IMR-90 (cell line): ENCODE data around the gene TBCC. TPM values are rescaled to one million over a fixed set of nuclear protein-coding genes. Genes with fewer than 3 reads are reported as not detected.

Experiments used
- ATAC-seq: fragments of 200-7000 bp; cut with Tn5 transposase; 2 replicates; pipeline ENCODE4 v1.9.1; 2020; ENCODE audit warnings: low read depth, mild to moderate bottlenecking, moderate library complexity
- BruUV-seq: library from RNA; stranded (reverse); fragments of 400-500 nt; replicated peaks from 2 replicates; lab custom pipeline; 2021; lab: Mats Ljungman, UMichigan
- CTCF ChIA-PET: fragments of 300-600 bp; formaldehyde crosslinking; extraction: SDS; loops from one replicate; lab custom pipeline; 2021; ENCODE audit warnings: antibody characterized with exemption; lab: Yijun Ruan, JAX
- POLR2A ChIA-PET: fragments of 300-600 bp; sonication (Branson Sonifier 250); formaldehyde crosslinking; loops from one replicate; lab custom pipeline; 2022; ENCODE audit warnings: antibody characterized with exemption; ENCODE audit not compliant: unreplicated experiment; lab: Charles Lee
- DNase-seq: peaks from one replicate; pipeline ENCODE4 v3.0.0; 2013
- H2AFZ ChIP-seq: replicated peaks from 2 replicates; pipeline ENCODE3; 2013; ENCODE audit warnings: low read length, mild to moderate bottlenecking; ENCODE audit not compliant: poor library complexity
- H2AK5ac ChIP-seq: 2 replicates; pipeline ENCODE4 v1.6.1; 2013; ENCODE audit warnings: low read depth, low read length, inconsistent platforms
- H2AK9ac ChIP-seq: replicated peaks from 2 replicates; pipeline ENCODE3; 2013; ENCODE audit warnings: mild to moderate bottlenecking, low read depth, low read length, moderate library complexity; ENCODE audit not compliant: poor library complexity
- H2BK120ac ChIP-seq: 2 replicates; pipeline ENCODE4 v1.6.1; 2013; ENCODE audit warnings: low read depth, low read length, inconsistent platforms
- H2BK15ac ChIP-seq: 3 replicates; pipeline ENCODE4 v1.6.1; 2013; ENCODE audit warnings: low read depth, low read length, inconsistent platforms
- H2BK20ac ChIP-seq: 2 replicates; pipeline ENCODE4 v1.6.1; 2013; ENCODE audit warnings: low read depth, mild to moderate bottlenecking, inconsistent platforms, low read length, moderate library complexity
- H2BK5ac ChIP-seq: 2 replicates; pipeline ENCODE4 v1.6.1; 2013; ENCODE audit warnings: mild to moderate bottlenecking, low read depth, low read length, inconsistent platforms; ENCODE audit not compliant: poor library complexity, severe bottlenecking
- H3K14ac ChIP-seq: replicated peaks from 2 replicates; pipeline ENCODE4 v1.6.1; 2013; ENCODE audit warnings: low read depth, low read length, inconsistent platforms
- H3K18ac ChIP-seq: 2 replicates; pipeline ENCODE4 v1.6.1; 2013; ENCODE audit warnings: low read depth, low read length, control low read depth
- H3K23ac ChIP-seq: 2 replicates; pipeline ENCODE4 v1.6.1; 2013; ENCODE audit warnings: low read depth, low read length, inconsistent platforms
- H3K27ac ChIP-seq: 2 replicates; pipeline ENCODE4 v1.5.1; 2013; ENCODE audit warnings: mild to moderate bottlenecking, control low read depth, low read length; ENCODE audit not compliant: insufficient read depth
- H3K27me3 ChIP-seq: 2 replicates; pipeline ENCODE4 v1.6.1; 2013; ENCODE audit warnings: low read length; ENCODE audit not compliant: control insufficient read depth, insufficient read depth
- H3K36me3 ChIP-seq: 2 replicates; pipeline ENCODE4 v1.6.1; 2013; ENCODE audit warnings: low read length, mixed read lengths; ENCODE audit not compliant: control insufficient read depth, insufficient read depth
- H3K4ac ChIP-seq: 2 replicates; pipeline ENCODE4 v1.6.1; 2013; ENCODE audit warnings: low read depth, low read length, inconsistent platforms
- H3K4me1 ChIP-seq: 2 replicates; pipeline ENCODE4 v1.6.1; 2013; ENCODE audit warnings: low read length, mixed read lengths; ENCODE audit not compliant: control insufficient read depth, insufficient read depth
- H3K4me2 ChIP-seq: 2 replicates; pipeline ENCODE4 v1.6.1; 2013; ENCODE audit warnings: low read depth, mild to moderate bottlenecking, control low read depth, low read length, moderate library complexity
- H3K4me3 ChIP-seq: 2 replicates; pipeline ENCODE4 v1.5.1; 2013; ENCODE audit warnings: low read depth, mild to moderate bottlenecking, control low read depth, low read length, moderate library complexity; ENCODE audit not compliant: insufficient read depth
- H3K56ac ChIP-seq: 2 replicates; pipeline ENCODE4 v1.6.1; 2013; ENCODE audit warnings: low read length, inconsistent platforms; ENCODE audit not compliant: insufficient read depth; ENCODE audit errors: extremely low read depth
- H3K79me1 ChIP-seq, 2 experiments: 2 replicates each; pipeline ENCODE4 v1.6.1; 2013; ENCODE audit warnings: low read length in 2 of 2, inconsistent platforms in 1 of 2, low read depth in 1 of 2
- H3K9ac ChIP-seq: 2 replicates; pipeline ENCODE4 v1.6.1; 2013; ENCODE audit warnings: low read depth, low read length, control low read depth
- H3K9me1 ChIP-seq: 2 replicates; pipeline ENCODE4 v1.6.1; 2013; ENCODE audit warnings: low read length, inconsistent platforms; ENCODE audit not compliant: insufficient read depth
- H3K9me3 ChIP-seq: 2 replicates; pipeline ENCODE4 v1.6.1; 2013; ENCODE audit warnings: low read length; ENCODE audit not compliant: control insufficient read depth, insufficient read depth
- H4K20me1 ChIP-seq: 2 replicates; pipeline ENCODE4 v1.6.1; 2013; ENCODE audit warnings: low read length, inconsistent platforms; ENCODE audit not compliant: insufficient read depth
- H4K5ac ChIP-seq: 2 replicates; pipeline ENCODE4 v1.6.1; 2013; ENCODE audit warnings: mild to moderate bottlenecking, low read depth, low read length, control low read depth
- H4K8ac ChIP-seq, 2 experiments: 2 replicates each; pipeline ENCODE4 v1.6.1; 2013; ENCODE audit warnings: low read depth in 2 of 2, low read length in 2 of 2, control low read depth in 1 of 2, inconsistent platforms in 1 of 2
- H4K91ac ChIP-seq: 2 replicates; pipeline ENCODE4 v1.6.1; 2013; ENCODE audit warnings: low read depth, low read length, inconsistent platforms; ENCODE audit not compliant: insufficient read depth
- MAFK ChIP-seq: IDR thresholded peaks from 2 replicates; pipeline ENCODE4 v1.6.1; 2012; ENCODE audit warnings: low read depth, low read length, improper control_type of control experiment
- MXI1 ChIP-seq: IDR thresholded peaks from 2 replicates; pipeline ENCODE4 v1.6.1; 2012; ENCODE audit warnings: low read depth, mild to moderate bottlenecking, low read length, moderate library complexity, borderline replicate concordance
- NFE2L2 ChIP-seq: fragments of 150-350 bp; IDR thresholded peaks from 2 replicates; pipeline ENCODE4 v1.6.1; 2016; ENCODE audit warnings: low read depth, mild to moderate bottlenecking, low read length
- WGBS, 2 experiments: methylation state at CpG; one replicate each; pipeline versions ENCODE4 v1.1.5 to v1.1.7; 2013; ENCODE audit warnings: missing lambda C conversion rate in 2 of 2; ENCODE audit not compliant: insufficient read length in 1 of 2; ENCODE audit errors: extremely low coverage in 2 of 2; 5-methylcytosine and 5-hydroxymethylcytosine counted together
- dilution Hi-C: fragments of 300-500 bp; cut with HindIII; formaldehyde crosslinking; loops from one replicate; pipeline ENCODE4 v1.14.3; 2018; ENCODE audit warnings: low sequenced_read_pairs; ENCODE audit not compliant: unreplicated experiment
- in situ Hi-C: fragments of 300-500 bp; cut with MboI; formaldehyde crosslinking; loops from 3 replicates; pipeline ENCODE4 v1.14.3; 2019; ENCODE audit warnings: low sequenced_read_pairs, inconsistent platforms, mixed read lengths
- intact Hi-C: fragments of 100-400 bp; cut with micrococcal nuclease; formaldehyde crosslinking; loops from 2 replicates; pipeline ENCODE4 v1.10.0; 2022
- polyA plus RNA-seq, 3 experiments: library from polyadenylated mRNA; depleted of rRNA; stranded (reverse); fragments of >200 nt; gene quantifications; 2 replicates each; pipeline ENCODE4 v1.2.3, GENCODE V29; 2012; ENCODE audit warnings: low replicate concordance in 1 of 3
- total RNA-seq: library from RNA; depleted of rRNA; stranded (reverse); fragments of >200 nt; gene quantifications from 2 replicates; pipeline ENCODE4 v1.2.3, GENCODE V29; 2012

TBCC gene
- total and polyA plus RNA-seq, 2 of the 4 experiments (the other 2 are of a cell fraction) = 23.0 to 32.6 TPM

GRCh38 chr6:42754759-42755158 lies 8.9 kb upstream of the TBCC start:
- no peak overlapping the region for H3K14ac ChIP-seq
- no peak overlapping the region for H3K4me3 ChIP-seq
- BruUV-seq = no TSS peak
- H2BK20ac ChIP-seq = no peak overlapping the region
- no peaks in the 10 kb centered on the region for H3K36me3 ChIP-seq
- DNase-seq (no peak), ATAC-seq (no peak)
- no peak overlapping the region for H3K56ac ChIP-seq
- H3K9me3 ChIP-seq = no peaks in the 10 kb centered on the region
- no peaks in the 10 kb centered on the region for H3K4me1 ChIP-seq
- no peak overlapping the region for H3K4me2 ChIP-seq
- no peak overlapping the region for H2AFZ ChIP-seq
- intact Hi-C loops = no loop called here
- H4K91ac ChIP-seq = no peak overlapping the region
- H4K5ac ChIP-seq = no peak overlapping the region
- H3K4ac ChIP-seq = no peak overlapping the region
- no peak overlapping the region for H2AK5ac ChIP-seq
- H3K79me1 ChIP-seq = peaks cover 2 to 4% of the 10 kb centered on the region in 2 experiments; a peak in 2 of 4 replicates
- H4K20me1 ChIP-seq = no peaks in the 10 kb centered on the region
- no peak overlapping the region for H2BK15ac ChIP-seq
- H3K27me3 ChIP-seq = no peaks in the 10 kb centered on the region
- WGBS, 2 experiments = 90% methylated on average over 3 of the region's 5 CpGs; no CpG with 5 or more reads in 1 of the 2 experiments
- POLR2A ChIA-PET = interaction anchor here (0.6 kb wide), 1 partner anchor 221 kb away, joined by 4 read pairs; no protein-coding TSS in a partner anchor
- no peak overlapping the region for H3K27ac ChIP-seq
- H3K9me1 ChIP-seq = 0 out of 2 replicates have a peak, but pooled peaks cover 3% of the 10 kb centered on the region
- CTCF ChIA-PET = no interaction called here
- no peak overlapping the region for H4K8ac ChIP-seq
- H2BK5ac ChIP-seq = no peak overlapping the region
- no peak overlapping the region for H2BK120ac ChIP-seq
- dilution Hi-C loops = no loop called here
- TF ChIP-seq NFE2L2 (no peak), MXI1 (no peak), MAFK (peak; percentile 99)
- in situ Hi-C loops = no loop called here
- H2AK9ac ChIP-seq = no peak overlapping the region
- H3K9ac ChIP-seq = no peak overlapping the region
- no peak overlapping the region for H3K18ac ChIP-seq
- H3K23ac ChIP-seq = no peak overlapping the region; the same call in 1 of the 2 replicates
